Measurements from ENCODE around the gene SLC25A52.

SLC25A52 gene

GRCh38 chr18:31791817-31792579, 31.3 kb upstream of the SLC25A52 start:
- no peak overlapping the region for H3K27ac ChIP-seq
- no peak for TF ChIP-seq ZFX (IDR thresholded peaks at IDR 0.05; ENCODE audit: borderline replicate concordance)
- no peak for TF ChIP-seq CTCF (IDR thresholded peaks at IDR 0.05)

- H3K27ac ChIP-seq, result no peak overlapping the region
- no peak for TF ChIP-seq ZFX (IDR thresholded peaks at IDR 0.05; ENCODE audit: borderline replicate concordance)
- no peak for TF ChIP-seq CTCF (IDR thresholded peaks at IDR 0.05)
Observed at GRCh38 chr18:31789409-31789808, 28.7 kb upstream of the SLC25A52 start.

- TF ChIP-seq ZFX (IDR thresholded peaks at IDR 0.05; ENCODE audit: borderline replicate concordance) (no peak), CTCF (IDR thresholded peaks at IDR 0.05) (no peak)
- no peak overlapping the region for H3K27ac ChIP-seq
Observed at GRCh38 chr18:31783059-31783458, 22.4 kb upstream of the SLC25A52 start.

- TF ChIP-seq ZFX (IDR thresholded peaks at IDR 0.05; ENCODE audit: borderline replicate concordance) (no peak), CTCF (IDR thresholded peaks at IDR 0.05) (no peak)
- no peak overlapping the region for H3K27ac ChIP-seq
Observed at GRCh38 chr18:31778391-31778950, 17.8 kb upstream of the SLC25A52 start.

- no peak overlapping the region for H3K27ac ChIP-seq
Observed at GRCh38 chr18:31776093-31776492, 15.4 kb upstream of the SLC25A52 start.

GRCh38 chr18:31774962-31775361, 14.3 kb upstream of the SLC25A52 start:
- TF ChIP-seq ZFX (IDR thresholded peaks at IDR 0.05; ENCODE audit: borderline replicate concordance) (no peak), CTCF (IDR thresholded peaks at IDR 0.05) (no peak)
- H3K27ac ChIP-seq, result no peak overlapping the region

More at GRCh38 chr18:31776093-31776492, 15.4 kb upstream of the SLC25A52 start:
- TF ChIP-seq ZFX (IDR thresholded peaks at IDR 0.05; ENCODE audit: borderline replicate concordance), result no peak
- TF ChIP-seq CTCF (IDR thresholded peaks at IDR 0.05), result no peak

- H3K27ac ChIP-seq, result no peak overlapping the region
- TF ChIP-seq CTCF (IDR thresholded peaks at IDR 0.05) (no peak), ZFX (IDR thresholded peaks at IDR 0.05; ENCODE audit: borderline replicate concordance) (no peak)
Observed at GRCh38 chr18:31774477-31774785, 13.8 kb upstream of the SLC25A52 start.

Measured in 22Rv1 (cell line).